ENCODE results near the gene PSMB7. TPM values are rescaled to one million over a fixed set of nuclear protein-coding genes. Genes with fewer than 3 reads are reported as not detected.
A peak's percentile ranks its signal among the peaks of the same experiment; 100 is the strongest.

The PSMB7 gene
- total and polyA plus RNA-seq, 2 of the 13 experiments (the other 11 are each of a cell fraction or from before 2014, with no cell fraction given) = 259 to 291 TPM

DNA sequence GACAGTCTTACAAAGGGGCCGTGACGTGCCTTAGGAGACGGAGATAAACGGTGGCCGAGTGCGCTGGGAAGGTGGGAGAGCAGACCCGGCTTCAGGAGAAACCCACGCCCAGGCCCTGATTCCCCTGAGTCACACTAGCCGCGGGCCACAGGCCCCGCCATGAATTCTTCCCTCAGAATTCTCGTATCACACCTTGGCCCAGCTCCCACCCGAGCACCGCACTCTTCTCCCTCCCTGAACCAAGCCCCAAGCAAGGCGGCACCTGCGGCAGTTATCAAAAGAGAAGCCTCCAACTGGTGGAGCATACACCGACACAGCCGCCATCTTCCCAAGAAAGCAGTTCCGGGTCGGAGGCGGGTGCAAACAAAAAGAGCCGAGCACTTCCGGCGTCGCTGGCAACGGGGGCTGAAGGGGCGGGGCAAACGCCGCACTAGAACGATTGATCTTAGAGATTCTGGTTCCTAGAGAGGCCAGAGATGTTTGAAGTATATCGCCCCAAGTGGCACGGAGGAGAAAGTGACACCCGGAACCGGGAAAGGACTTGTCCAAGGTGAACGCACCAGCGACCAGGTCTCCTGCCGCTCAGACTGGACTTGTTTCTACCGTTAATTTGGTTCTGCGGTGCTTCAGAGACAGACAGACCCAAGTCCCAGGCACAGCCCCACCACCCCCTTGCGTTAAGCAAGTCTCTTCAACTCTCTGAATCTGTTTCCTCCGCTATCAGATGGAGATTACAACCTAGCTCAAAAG, at the start of gene PSMB7 (continued):
- TF ChIP-seq, protein P1, sequence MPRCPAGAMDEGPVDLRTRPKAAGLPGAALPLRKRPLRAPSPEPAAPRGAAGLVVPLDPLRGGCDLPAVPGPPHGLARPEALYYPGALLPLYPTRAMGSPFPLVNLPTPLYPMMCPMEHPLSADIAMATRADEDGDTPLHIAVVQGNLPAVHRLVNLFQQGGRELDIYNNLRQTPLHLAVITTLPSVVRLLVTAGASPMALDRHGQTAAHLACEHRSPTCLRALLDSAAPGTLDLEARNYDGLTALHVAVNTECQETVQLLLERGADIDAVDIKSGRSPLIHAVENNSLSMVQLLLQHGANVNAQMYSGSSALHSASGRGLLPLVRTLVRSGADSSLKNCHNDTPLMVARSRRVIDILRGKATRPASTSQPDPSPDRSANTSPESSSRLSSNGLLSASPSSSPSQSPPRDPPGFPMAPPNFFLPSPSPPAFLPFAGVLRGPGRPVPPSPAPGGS (CRISPR knock-in tag; IDR thresholded peaks at IDR 0.05) = peak; percentile 73; the same call in 1 of the 2 replicates
- TF ChIP-seq ZNF570 (CRISPR knock-in tag; IDR thresholded peaks at IDR 0.05; ENCODE audit: borderline replicate concordance) (no peak), ZNF383 (CRISPR knock-in tag; IDR thresholded peaks at IDR 0.05; ENCODE audit: borderline replicate concordance) (no peak), PHF8 (CRISPR knock-in tag; IDR thresholded peaks at IDR 0.05) (peak; percentile 94), ZNF232 (CRISPR knock-in tag; IDR thresholded peaks at IDR 0.05; ENCODE audit: borderline replicate concordance) (no peak), CREM (IDR thresholded peaks at IDR 0.05) (peak; percentile 86), CREM (CRISPR knock-in tag; IDR thresholded peaks at IDR 0.05) (no peak), ZSCAN31 (CRISPR knock-in tag; IDR thresholded peaks at IDR 0.05; ENCODE audit: low read depth) (peak; percentile 67; the same call in 1 of the 2 replicates), POLR2A (IDR thresholded peaks at IDR 0.05; ENCODE audit: insufficient read depth in 1 of 2, low read depth in 2 of 2, low read length in 2 of 2) (peak; percentile 70 to 77), CCDC6 (CRISPR knock-in tag; IDR thresholded peaks at IDR 0.05) (0 out of 2 replicates have a peak, but pooled peaks have one; percentile 17), ZNF567 (CRISPR knock-in tag; IDR thresholded peaks at IDR 0.05; ENCODE audit: borderline replicate concordance) (no peak), SRSF1 (optimal IDR thresholded peaks at IDR 0.05; ENCODE audit: low read depth, low read length) (peak; percentile 58)
- TF ChIP-seq, protein P2, sequence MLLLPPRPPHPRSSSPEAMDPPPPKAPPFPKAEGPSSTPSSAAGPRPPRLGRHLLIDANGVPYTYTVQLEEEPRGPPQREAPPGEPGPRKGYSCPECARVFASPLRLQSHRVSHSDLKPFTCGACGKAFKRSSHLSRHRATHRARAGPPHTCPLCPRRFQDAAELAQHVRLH (CRISPR knock-in tag; IDR thresholded peaks at IDR 0.05; ENCODE audit: borderline replicate concordance, low read depth) = peak; percentile 34; the same call in 1 of the 2 replicates
- TF ChIP-seq, protein P3, sequence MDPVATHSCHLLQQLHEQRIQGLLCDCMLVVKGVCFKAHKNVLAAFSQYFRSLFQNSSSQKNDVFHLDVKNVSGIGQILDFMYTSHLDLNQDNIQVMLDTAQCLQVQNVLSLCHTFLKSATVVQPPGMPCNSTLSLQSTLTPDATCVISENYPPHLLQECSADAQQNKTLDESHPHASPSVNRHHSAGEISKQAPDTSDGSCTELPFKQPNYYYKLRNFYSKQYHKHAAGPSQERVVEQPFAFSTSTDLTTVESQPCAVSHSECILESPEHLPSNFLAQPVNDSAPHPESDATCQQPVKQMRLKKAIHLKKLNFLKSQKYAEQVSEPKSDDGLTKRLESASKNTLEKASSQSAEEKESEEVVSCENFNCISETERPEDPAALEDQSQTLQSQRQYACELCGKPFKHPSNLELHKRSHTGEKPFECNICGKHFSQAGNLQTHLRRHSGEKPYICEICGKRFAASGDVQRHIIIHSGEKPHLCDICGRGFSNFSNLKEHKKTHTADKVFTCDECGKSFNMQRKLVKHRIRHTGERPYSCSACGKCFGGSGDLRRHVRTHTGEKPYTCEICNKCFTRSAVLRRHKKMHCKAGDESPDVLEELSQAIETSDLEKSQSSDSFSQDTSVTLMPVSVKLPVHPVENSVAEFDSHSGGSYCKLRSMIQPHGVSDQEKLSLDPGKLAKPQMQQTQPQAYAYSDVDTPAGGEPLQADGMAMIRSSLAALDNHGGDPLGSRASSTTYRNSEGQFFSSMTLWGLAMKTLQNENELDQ (CRISPR knock-in tag; IDR thresholded peaks at IDR 0.05; ENCODE audit: borderline replicate concordance) = no peak
- TF ChIP-seq, protein P4, sequence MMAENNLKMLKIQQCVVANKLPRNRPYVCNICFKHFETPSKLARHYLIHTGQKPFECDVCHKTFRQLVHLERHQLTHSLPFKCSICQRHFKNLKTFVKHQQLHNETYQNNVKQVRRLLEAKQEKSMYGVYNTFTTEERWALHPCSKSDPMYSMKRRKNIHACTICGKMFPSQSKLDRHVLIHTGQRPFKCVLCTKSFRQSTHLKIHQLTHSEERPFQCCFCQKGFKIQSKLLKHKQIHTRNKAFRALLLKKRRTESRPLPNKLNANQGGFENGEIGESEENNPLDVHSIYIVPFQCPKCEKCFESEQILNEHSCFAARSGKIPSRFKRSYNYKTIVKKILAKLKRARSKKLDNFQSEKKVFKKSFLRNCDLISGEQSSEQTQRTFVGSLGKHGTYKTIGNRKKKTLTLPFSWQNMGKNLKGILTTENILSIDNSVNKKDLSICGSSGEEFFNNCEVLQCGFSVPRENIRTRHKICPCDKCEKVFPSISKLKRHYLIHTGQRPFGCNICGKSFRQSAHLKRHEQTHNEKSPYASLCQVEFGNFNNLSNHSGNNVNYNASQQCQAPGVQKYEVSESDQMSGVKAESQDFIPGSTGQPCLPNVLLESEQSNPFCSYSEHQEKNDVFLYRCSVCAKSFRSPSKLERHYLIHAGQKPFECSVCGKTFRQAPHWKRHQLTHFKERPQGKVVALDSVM (CRISPR knock-in tag; IDR thresholded peaks at IDR 0.05) = no peak
- TF ChIP-seq, protein P5, sequence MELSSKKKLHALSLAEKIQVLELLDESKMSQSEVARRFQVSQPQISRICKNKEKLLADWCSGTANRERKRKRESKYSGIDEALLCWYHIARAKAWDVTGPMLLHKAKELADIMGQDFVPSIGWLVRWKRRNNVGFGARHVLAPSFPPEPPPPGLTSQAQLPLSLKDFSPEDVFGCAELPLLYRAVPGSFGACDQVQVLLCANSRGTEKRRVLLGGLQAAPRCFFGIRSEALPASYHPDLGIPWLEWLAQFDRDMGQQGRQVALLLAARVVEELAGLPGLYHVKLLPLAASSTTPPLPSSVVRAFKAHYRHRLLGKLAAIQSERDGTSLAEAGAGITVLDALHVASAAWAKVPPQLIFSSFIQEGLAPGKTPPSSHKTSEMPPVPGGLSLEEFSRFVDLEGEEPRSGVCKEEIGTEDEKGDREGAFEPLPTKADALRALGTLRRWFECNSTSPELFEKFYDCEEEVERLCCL (CRISPR knock-in tag; IDR thresholded peaks at IDR 0.05; ENCODE audit: borderline replicate concordance) = 0 out of 2 replicates have a peak, but pooled peaks have one; percentile 54
